ENCODE results near the gene TAAR8.
"Not testable (repeated sequence)": the region's sequence is repeated elsewhere in the genome, so short reads cannot be mapped to it uniquely, and the experiment has no call there.

The TAAR8 gene

GRCh38 chr6:132548746-132549463 is 3.6 kb upstream of the TAAR8 start:
- no peak for DNase-seq

- no peak for DNase-seq
These were observed 1.3 kb upstream of the TAAR8 start for GRCh38 chr6:132551214-132551613.

GRCh38 chr6:132560087-132560486 is 7.6 kb downstream of the TAAR8 start:
- DNase-seq, result not testable (repeated sequence)

- DNase-seq, result no peak
These were observed 13.9 kb downstream of the TAAR8 start for GRCh38 chr6:132566404-132566803.

- no peak for DNase-seq
These were observed 15.1 kb downstream of the TAAR8 start for GRCh38 chr6:132567566-132567965.

GRCh38 chr6:132568611-132569010 is 16.1 kb downstream of the TAAR8 start:
- no peak for DNase-seq

GRCh38 chr6:132569170-132569569 is 16.7 kb downstream of the TAAR8 start:
- DNase-seq, result no peak

- no peak for DNase-seq
These were observed 17.8 kb downstream of the TAAR8 start, which contains the start of gene TAAR6 for GRCh38 chr6:132570221-132570777. TSS of gene TAAR6 (plus strand) at chr6:132570322. CDS start at chr6:132570322, 0 bp downstream.

GRCh38 chr6:132571774-132572173 is 19.3 kb downstream of the TAAR8 start:
- DNase-seq, result no peak

- no peak for DNase-seq
These were observed 32.2 kb downstream of the TAAR8 start for GRCh38 chr6:132584698-132585097.

- DNase-seq, result no peak
These were observed 35.0 kb downstream of the TAAR8 start for GRCh38 chr6:132587424-132587823.

GRCh38 chr6:132589454-132589853 is 37.0 kb downstream of the TAAR8 start, which contains the start of gene TAAR5:
TSS of gene TAAR5 (minus strand) at chr6:132589741. CDS start at chr6:132589686, 55 bp downstream.
- no peak for DNase-seq

GRCh38 chr6:132590362-132590761 is 37.9 kb downstream of the TAAR8 start:
- DNase-seq, result no peak

GRCh38 chr6:132592855-132593254 is 40.4 kb downstream of the TAAR8 start:
- DNase-seq, result no peak

- no peak for DNase-seq
These were observed 43.7 kb downstream of the TAAR8 start for GRCh38 chr6:132596201-132596600.

GRCh38 chr6:132598473-132598872 is 46.0 kb downstream of the TAAR8 start:
- DNase-seq, result no peak

- not testable (repeated sequence) for DNase-seq
These were observed 48.4 kb downstream of the TAAR8 start for GRCh38 chr6:132600900-132601299.

Measured in activated CD4-positive, alpha-beta T cell treated with anti-CD3 and anti-CD28 coated beads, Interleukin-2, amount 50 U/mL, for 1 hour (primary cell).